HEK293T (cell line): ENCODE measurements around the gene SLC49A3.

ENCODE experiments used
- ARNT ChIP-seq: fragments of 450-650 bp; IDR thresholded peaks from 2 replicates; pipeline ENCODE4 v1.6.1; 2017; ENCODE audit warnings: mild to moderate bottlenecking
- BHLHE40 ChIP-seq: fragments of 450-650 bp; IDR thresholded peaks from 2 replicates; pipeline ENCODE4 v1.6.1; 2016; ENCODE audit warnings: mild to moderate bottlenecking, moderate library complexity, borderline replicate concordance
- CTBP1 ChIP-seq: fragments of 450-650 bp; IDR thresholded peaks from 2 replicates; pipeline ENCODE4 v1.6.1; 2016; ENCODE audit warnings: borderline replicate concordance
- ELF4 ChIP-seq: fragments of 450-650 bp; IDR thresholded peaks from 2 replicates; pipeline ENCODE4 v1.6.1; 2017; ENCODE audit warnings: antibody characterized with exemption
- FOXM1 ChIP-seq: fragments of 450-650 bp; IDR thresholded peaks from 2 replicates; pipeline ENCODE4 v1.6.1; 2017; ENCODE audit warnings: mild to moderate bottlenecking, borderline replicate concordance
- HDGF ChIP-seq: fragments of 450-650 bp; IDR thresholded peaks from 2 replicates; pipeline ENCODE4 v1.6.1; 2017; ENCODE audit warnings: antibody characterized with exemption, borderline replicate concordance
- NFRKB ChIP-seq: fragments of 450-650 bp; IDR thresholded peaks from 2 replicates; pipeline ENCODE4 v1.6.1; 2016; ENCODE audit warnings: mild to moderate bottlenecking, moderate library complexity
- SP1 ChIP-seq: fragments of 450-650 bp; IDR thresholded peaks from 2 replicates; pipeline ENCODE4 v1.6.1; 2017
- SUZ12 ChIP-seq: fragments of 450-650 bp; IDR thresholded peaks from 2 replicates; pipeline ENCODE4 v1.6.1; 2016; ENCODE audit warnings: mild to moderate bottlenecking
- TARDBP ChIP-seq: fragments of 450-650 bp; IDR thresholded peaks from 2 replicates; pipeline ENCODE4 v1.6.1; 2016
- ZNF384 ChIP-seq: fragments of 450-650 bp; IDR thresholded peaks from 2 replicates; pipeline ENCODE4 v1.6.1; 2016

GRCh38 chr4:687048-687970 lies 1.6 kb downstream of the SLC49A3 start:
- no peak for TF ChIP-seq ZNF384
- no peak for TF ChIP-seq SUZ12
- no peak for TF ChIP-seq ELF4
- no peak for TF ChIP-seq BHLHE40
- TF ChIP-seq SP1: no peak
- no peak for TF ChIP-seq FOXM1
- TF ChIP-seq NFRKB: no peak
- TF ChIP-seq HDGF: no peak
- no peak for TF ChIP-seq ARNT
- TF ChIP-seq CTBP1: no peak
- no peak for TF ChIP-seq TARDBP
